Erythroblast (primary cell): ENCODE results near the gene TBX22.

Experiments used
- GATA1 ChIP-seq: IDR thresholded peaks from 2 replicates; pipeline ENCODE4 v1.6.1; 2011; ENCODE audit warnings: low read depth, mild to moderate bottlenecking, control low read depth, low read length, moderate library complexity
- POLR2A ChIP-seq: IDR thresholded peaks from 2 replicates; pipeline ENCODE4 v1.6.1; 2011; ENCODE audit warnings: mild to moderate bottlenecking, low read length

DNA sequence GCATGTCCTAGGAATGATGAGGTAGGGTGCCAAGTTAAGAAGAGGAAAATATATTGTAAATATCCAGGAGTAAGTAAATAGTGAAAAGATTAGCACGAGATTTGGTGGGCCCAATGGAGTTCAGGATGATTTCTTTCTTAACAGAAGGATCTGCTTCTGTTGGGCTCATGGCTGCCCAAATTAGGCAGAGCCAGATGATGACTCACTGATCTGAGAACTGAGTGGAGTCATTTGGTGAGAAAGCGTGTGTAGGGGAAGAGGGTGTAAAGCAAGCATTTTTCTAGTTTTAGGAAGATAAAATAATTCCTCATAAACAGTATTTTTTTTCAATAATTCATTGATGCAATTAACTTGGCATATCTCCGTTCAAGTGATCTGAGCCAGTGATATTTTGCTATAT lies 1.6 kb downstream of the TBX22 start:
- no peak for TF ChIP-seq POLR2A
- no peak for TF ChIP-seq GATA1
